HG03439 (cell line): ENCODE results near the gene IL2RA.
"Not testable (repeated sequence)": the region's sequence is repeated elsewhere in the genome, so short reads cannot be mapped to it uniquely, and the experiment has no call there.

ENCODE experiments used
- ATAC-seq: cut with Tn5 transposase; IDR thresholded peaks from one replicate; pipeline ENCODE4 v1.9.1; 2021; ENCODE audit warnings: mild to moderate bottlenecking, moderate library complexity; ENCODE audit not compliant: unreplicated experiment

IL2RA gene

DNA sequence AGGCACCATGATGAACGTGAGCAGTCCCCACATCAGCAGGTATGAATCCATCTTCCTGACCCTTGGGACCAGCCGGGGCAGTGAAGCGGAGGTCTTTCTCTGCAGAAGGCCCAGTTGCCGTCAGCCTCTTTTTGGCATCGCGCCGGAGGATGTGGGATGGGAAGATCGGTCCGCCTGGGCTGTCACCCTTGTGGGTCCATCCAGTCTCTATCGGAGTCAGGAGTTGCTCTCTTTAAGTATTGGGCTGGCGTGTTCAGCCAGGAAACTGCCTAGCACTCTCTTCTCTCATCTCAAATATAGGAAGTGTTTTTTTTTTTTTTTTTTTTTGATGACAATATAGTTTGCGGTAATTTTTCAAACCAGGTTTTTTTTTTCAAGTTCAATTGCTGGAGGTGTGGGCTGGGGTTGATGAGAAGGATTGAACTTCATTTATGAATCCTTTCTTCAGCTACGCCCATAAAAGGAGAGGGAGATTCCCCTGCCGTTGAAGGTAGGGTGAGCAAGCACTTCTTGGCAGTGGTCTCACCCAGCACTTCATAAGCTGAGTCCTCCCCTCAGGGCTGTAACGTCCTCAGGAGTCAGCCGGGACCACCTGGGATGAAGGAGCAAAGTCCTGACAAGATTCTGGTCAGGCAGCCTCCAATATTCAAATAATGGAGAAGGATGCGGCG lies at the start of gene IL2RA:
Gene IL2RA, minus strand, starts transcription at position 267 of the 671 bp plus-strand sequence. Its CDS starts 216 bp downstream, at position 51.
- no peak for ATAC-seq

DNA sequence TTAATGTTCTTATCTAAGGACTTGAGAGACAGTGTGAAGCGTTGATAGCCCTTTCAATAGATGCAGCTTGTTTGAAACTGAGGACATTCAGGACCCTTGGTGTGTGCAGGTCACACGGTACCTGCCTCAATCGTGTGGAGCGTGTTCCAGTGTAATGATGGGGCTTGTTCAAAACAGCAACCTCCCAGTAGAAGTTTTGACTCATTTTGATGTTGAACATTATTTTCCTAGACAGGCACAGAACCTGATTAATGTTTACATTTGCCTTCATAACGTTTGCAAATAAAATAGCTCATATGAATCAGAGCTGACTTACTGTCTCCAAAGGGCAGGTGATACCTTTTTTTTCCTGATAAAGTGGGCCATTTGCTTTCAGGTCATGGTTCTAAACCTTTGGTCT lies 48.0 kb upstream of the IL2RA start:
- no peak for ATAC-seq

DNA sequence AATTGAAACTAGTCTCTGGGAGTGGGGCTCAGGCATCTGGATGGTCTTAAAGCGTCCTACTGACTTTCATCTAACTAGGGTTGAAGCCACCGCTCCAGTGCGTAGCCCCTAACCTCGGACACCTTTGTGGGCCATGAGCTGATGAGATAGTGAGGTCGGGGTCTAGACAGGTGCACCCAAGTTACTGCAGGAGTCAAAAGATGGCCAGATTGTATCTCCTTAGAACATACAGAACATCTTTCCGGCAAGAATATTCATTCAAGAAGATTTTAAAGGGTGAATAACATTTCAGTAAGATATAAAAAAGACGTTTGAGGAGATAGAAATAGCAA lies 47.2 kb upstream of the IL2RA start:
- ATAC-seq, result no peak

DNA sequence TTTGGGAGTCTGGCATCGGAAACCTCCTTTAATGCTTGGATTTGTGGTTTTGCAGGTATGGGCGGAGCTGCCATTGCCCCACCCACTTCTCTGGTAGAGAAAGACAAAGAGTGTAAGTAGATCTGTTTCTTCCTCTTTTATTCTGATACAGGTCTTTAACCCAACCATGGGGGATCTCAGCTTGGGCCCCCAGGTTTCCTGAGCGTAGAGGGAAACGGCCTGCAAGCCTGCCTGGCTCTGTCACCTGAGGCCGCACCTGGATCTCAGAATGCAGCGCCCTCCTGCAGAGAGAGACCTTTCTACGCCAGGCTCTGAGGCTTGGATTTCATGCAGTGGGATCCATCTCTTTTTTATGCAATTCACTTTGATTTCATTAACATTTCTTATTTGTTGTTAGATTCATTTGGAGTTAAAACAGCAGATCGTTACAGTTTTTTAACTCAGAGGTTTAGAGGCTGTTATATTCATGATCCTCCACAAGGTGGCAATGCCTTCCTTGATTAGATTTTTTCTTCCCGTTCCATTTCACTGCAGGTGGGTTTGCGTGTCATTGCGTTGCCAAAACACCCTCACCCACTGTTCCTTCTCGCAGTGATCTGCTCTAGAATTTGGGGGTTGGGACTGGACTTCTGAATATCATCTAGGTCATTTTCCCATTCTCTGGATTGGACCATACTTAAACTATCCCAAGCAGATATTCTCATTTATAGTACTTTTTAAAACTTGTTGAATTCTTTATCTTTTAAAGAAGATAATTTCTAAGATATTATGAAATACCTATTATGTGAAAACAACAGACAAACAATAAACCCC lies 46.7 kb upstream of the IL2RA start:
- ATAC-seq, result no peak

DNA sequence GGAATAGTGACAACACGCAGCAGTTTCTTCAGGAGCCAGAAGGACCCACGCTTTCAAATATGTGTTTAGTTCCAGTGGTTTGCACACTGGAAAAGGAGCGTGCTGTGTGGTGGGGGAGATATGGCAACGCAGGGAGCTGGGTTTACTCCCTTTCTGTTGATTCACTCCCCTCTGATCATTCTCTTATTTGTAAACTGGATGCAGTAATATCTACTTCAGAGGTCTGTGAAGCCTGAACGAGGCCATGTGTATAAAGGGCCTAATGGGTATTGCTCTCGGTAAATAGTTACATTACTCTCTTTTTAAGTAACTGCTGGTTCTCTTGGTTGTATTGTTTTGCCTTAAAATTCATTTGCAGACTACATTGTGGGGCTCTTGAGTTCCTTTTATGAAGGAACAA lies 45.9 kb upstream of the IL2RA start:
- no peak for ATAC-seq

DNA sequence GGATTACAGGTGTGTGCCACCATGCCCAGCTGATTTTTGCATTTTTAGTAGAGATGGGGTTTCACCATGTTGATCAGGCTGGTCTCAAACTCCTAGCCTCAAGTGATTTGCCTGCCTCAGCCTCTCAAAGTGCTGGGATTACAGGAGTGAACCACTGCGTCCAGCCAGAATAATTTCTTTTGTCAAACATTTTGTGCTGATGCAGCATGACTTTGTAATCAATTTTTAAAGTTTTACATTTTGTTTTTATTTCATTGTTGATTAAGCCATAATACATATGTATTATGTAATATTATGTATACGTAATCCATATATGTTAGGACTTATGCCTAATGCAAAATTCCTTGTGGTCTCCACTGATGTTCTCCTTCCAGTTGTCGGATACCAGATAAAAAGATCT lies 45.4 kb upstream of the IL2RA start:
- not testable (repeated sequence) for ATAC-seq

- ATAC-seq, result no peak
Measured at GRCh38 chr10:6103591-6103990, 41.4 kb upstream of the IL2RA start.

GRCh38 chr10:6102128-6102527 lies 40.0 kb upstream of the IL2RA start:
- no peak for ATAC-seq

DNA sequence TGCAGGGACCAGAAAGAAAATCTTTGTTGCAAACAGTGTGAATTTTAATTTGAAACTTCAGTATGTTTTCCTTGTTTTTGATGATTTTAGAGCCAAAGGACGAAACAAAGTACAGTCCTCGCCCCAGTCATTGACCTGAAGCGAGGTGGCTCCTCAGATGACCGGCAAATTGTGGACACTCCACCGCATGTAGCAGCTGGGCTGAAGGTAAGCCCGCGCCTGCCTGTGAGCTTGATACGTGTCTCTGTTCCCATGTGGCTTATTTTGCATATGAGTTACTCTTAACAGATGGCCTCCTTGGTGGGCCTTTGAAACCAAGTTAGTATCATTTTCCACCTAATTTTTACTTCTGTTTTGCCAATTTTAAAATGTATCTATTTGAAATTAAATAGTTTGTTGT lies 39.0 kb upstream of the IL2RA start:
- peak; percentile 70 for ATAC-seq

- no peak for ATAC-seq
Measured at GRCh38 chr10:6100370-6100769, 38.2 kb upstream of the IL2RA start.

DNA sequence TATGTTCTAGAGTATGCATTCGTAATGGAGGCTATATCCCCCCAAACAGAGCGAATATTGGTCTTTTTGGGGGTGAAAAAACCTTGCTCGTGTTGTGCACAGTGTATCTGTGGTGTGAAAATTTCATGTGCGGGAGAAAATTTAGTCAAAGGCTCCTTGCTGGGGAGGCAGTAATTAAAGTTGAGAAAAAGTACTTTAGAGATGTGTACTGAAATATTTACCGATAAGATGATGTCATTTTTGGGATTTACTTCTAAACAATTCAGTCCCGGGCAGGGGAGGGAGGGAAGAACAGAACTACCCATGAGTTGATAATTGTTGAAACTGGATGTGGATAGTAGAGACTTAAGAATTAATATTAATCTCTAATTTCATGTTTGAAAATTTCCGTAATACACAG lies 36.0 kb upstream of the IL2RA start:
- no peak for ATAC-seq

GRCh38 chr10:6097063-6097462 lies 34.9 kb upstream of the IL2RA start:
- no peak for ATAC-seq

- no peak for ATAC-seq
Measured at GRCh38 chr10:6095810-6096570, 33.8 kb upstream of the IL2RA start.

DNA sequence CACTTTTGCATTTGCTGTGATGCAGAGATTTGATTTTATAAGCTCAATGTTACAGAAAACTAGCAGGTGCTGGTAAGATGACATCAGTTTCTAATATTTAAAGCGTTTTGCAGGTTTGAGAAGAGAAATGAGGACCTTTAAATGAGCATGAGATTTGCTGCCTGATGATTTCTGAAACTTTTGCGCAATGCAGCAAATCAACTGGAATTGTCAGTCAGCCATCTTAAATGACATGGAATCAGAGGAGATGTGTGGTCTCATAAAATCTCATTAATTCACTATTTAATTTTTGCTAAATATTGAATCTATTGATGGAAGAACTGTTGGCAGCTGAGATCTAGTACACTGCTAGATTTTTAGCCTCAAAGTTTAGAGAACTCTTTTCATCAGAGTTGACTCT lies 30.6 kb upstream of the IL2RA start:
- no peak for ATAC-seq

DNA sequence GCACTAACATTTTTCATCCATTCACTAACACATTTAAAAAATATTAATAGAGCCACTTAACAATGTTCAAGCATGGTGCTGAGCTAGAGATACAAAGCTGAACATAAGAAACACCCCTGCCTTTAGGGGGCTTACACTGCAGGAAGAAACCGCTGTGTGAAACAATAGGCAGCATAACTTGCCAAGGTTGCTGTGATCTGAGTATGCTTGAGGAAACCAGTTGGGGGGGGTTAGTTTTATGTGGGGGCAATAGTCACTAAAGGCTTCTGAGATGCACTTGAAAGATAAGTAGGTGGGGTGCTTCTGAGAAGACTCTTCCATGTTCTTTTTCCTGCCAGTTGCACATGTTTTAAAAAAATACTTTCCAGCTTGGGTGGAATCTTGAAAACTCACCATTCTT lies 29.5 kb upstream of the IL2RA start:
- no peak for ATAC-seq

- peak; percentile 4 for ATAC-seq
Measured at GRCh38 chr10:6089334-6090219, 27.4 kb upstream of the IL2RA start.

- peak; percentile 89 for ATAC-seq
Measured at GRCh38 chr10:6088721-6089333, 26.7 kb upstream of the IL2RA start, which contains the start of gene RBM17. Gene RBM17 (plus strand): TSS chr10:6089034. CDS start chr10:6097066, 8,032 bp downstream.

GRCh38 chr10:6086375-6087233 lies 24.4 kb upstream of the IL2RA start:
- ATAC-seq, result peak; percentile 44
